GM21447 (cell line): ENCODE measurements around the gene ELMOD3.
"Not testable (repeated sequence)": the region's sequence is repeated elsewhere in the genome, so short reads cannot be mapped to it uniquely, and the experiment has no call there.

Experiments used
- ATAC-seq: cut with Tn5 transposase; IDR thresholded peaks from one replicate; pipeline ENCODE4 v1.9.1; 2021; ENCODE audit not compliant: unreplicated experiment

ELMOD3 gene

DNA sequence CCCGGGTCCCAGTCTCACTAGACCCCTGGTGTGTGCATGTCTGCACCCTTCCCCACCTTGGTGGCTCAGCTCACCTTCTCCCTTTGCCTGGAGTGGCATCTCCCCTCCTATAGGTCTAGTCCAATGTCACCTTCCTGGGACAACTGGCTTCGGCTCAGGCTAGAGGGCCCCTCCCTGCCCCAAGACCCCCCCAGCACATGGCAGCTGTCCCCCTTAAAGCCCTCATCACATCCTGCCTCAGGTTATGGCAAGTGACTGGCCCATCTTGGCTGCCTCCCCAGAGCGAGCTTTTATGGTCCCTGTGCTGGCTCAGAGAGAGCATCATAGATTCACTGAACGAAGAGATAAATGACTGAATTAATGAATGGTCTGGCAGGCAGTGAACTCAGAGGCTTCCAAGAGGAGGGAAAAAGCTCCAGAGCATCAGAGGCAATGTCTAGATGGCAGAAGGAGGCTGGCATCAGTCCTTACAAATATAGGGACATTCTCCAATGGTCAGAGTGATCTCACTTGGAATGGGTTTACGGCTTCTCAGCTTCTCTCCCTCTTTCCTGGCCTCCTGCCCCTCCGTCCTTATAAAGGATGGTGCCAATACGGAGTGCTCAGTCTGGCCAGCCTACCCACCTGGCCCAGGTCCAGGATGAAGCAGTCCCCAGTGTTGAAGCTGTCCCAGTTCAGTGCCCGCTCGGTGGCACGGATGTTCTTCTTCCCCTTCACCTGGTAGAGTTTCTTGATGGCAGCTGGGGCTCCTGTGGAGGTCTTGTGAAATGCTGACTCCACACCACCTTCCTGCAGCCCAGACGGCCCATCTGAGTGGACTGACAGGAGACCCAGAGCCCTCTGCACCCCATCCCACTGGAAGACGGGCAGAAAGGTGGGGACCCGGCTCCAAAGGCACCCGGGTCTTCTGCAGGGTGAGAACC is 46.2 kb downstream of the ELMOD3 start:
- ATAC-seq = no peak

DNA sequence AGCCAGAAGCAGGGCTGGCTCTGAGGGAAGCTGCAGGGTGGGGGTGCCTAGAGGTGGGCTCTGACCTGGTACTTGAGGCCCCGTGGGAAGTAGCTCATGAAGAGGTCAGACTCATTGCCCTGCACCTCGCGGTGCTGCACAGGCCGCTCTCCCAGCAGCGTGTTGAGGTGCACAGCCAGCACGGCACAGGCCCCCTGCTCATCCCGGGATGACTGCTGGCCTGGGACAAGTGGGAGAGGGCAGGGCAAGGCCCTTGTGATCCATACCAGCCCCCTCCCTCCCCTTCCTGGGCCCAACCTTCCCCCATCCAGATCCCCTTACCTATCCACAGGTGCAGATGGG is 46.9 kb downstream of the ELMOD3 start:
- ATAC-seq = no peak

DNA sequence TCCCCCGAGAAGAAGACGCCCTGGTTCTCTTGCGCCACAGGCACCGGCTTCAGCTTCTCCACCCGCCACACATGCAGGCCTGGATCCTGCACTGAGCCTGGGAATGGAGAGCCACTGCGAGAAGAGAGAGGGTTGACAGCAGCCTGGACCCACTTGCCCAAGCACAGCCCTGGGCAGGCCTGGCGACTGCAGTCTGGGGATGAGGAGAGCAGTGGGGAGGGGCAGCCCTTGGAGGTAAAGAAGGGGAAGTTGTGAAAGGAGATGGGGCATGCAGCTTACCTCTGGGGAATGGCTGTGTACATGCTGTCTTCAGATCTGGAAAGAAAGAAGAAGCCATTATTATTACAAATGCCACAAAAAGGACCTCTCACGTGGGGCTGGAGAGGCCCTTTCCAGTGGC is 47.3 kb downstream of the ELMOD3 start:
- no peak for ATAC-seq

DNA sequence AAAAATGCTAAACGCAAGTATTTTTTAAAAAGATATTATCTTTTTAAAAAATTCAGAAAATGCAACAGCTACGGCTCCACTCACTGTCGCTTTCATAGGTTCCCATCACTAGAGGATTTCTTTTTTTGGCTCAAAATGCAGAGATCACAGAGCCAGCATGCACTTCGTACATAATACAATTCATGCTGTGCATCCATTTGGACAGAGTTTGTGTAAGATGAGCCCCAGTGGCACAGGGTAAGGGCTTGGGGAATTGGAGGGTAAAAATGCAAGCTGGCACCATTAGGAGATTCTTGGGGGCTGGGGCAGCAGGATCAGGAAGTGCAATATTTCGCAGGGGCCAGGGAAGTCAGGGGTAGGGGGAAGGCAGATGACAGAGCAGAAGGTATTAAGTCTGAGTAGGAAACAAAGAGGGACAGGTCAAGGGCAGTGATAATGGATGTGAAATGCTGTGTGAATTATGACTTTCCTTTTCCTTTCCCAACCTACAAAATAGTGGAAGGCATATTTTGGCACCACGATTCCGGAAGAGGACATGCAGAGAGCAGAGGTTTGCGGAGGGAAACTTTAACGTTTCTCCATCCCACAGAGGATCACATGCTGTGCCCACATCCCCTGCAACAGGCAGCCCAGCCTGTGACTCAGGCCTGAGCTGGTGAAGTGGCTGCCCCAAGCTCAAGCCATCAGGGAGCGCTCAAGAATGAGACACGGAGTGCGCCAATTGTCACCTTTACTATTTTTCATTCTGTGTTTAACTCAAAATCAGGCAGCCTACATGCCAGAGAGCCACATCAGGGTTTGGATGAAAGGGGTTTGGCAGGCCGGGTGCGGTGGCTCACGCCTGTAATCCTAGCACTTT is 50.9 kb downstream of the ELMOD3 start:
- ATAC-seq = peak; percentile 41

DNA sequence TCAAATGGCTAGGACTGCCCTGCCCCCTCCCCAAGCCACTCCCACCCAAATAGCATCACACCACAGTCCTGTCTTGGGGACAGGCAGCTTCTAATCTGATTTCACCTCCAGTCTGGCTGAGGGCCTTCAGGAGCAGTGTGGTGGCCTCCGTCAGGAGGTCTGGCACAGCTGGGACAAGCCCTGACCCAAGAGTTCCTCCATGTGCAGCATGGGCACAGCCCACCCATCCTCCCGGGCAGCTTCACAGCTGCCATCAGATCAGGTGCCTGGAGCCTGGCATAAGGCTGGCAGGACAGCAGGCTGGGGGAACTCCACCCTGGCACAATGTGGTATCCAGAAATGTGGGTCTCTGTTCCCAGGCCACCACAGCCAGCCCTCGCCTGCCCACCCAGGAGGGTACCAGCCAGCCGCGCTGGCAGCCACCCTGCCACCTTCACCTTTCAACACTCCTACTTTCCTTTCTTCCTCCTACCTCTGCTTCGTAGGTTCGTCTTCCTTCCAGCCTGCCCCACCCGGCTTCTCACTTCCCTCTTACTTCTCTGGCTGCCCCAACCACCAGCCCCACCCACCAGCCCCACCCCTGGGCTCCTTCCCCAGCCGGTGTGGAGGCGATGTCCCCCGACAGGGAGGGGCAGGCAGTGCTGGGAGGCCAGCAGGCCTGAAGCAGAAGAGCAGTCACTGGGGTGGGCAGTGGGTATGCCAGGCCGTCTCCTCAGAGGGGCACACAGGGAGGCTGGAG is 55.4 kb downstream of the ELMOD3 start, which contains the start of gene CAPG:
Gene CAPG (minus strand): TSS at position 522 of the 739 bp plus-strand sequence. CDS start 8,221 bp downstream, outside the sequence.
- ATAC-seq = peak; percentile 72

DNA sequence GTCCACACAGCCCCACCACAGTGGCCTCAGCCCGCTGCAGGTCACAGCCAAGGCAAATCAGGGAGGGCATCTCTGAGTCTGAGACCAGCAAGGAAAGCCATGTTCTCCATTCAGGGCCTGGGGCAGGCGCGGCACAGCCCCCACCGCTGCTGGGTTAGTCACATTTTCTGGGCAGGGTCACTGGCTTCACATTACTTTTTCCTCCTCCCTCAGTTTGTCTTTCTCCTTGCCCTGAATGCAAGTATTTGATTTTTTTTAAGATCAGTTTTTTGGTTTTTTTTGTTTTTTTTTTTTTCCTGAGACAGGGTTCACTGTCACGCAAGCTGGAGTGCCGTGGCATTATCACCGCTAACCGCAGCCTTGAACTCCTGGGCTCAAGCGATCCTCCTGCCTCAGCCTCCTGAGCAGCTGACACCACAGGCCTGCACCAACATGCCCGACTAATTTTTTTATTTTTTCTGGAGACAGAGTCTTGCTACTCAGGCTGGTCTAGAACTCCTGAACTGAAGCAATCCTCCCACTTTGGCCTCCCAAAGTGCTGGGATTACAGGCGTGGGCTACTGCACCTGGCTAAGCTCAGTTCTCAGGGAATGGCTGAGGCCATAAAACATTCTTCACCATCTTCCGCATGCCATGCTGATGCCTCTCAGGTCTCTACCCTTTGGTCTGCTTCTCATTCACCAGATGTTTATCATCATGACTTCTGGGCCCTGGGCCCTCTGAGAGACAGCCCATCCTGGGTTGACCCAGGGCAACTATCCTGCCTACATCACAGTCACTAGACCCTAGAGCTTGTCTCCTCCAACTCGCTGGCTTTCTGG is 56.2 kb downstream of the ELMOD3 start:
- no peak for ATAC-seq

DNA sequence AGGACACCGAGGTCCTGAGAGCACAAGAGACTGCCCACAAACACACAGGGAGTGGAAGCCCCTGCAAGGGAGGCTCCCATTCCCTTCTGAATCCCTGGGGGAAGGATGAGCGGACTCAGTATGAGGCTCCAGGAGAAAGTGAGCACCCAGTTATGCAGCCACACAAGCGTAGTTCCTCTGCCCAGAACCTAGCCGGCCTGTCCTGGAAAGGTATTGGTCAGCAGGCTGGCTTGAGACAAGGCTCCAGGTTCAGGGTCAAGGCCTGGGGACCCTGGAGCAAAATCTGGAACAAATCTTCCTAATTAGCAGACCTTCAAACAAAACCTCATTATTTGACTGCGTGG is 56.8 kb downstream of the ELMOD3 start:
- ATAC-seq = no peak

DNA sequence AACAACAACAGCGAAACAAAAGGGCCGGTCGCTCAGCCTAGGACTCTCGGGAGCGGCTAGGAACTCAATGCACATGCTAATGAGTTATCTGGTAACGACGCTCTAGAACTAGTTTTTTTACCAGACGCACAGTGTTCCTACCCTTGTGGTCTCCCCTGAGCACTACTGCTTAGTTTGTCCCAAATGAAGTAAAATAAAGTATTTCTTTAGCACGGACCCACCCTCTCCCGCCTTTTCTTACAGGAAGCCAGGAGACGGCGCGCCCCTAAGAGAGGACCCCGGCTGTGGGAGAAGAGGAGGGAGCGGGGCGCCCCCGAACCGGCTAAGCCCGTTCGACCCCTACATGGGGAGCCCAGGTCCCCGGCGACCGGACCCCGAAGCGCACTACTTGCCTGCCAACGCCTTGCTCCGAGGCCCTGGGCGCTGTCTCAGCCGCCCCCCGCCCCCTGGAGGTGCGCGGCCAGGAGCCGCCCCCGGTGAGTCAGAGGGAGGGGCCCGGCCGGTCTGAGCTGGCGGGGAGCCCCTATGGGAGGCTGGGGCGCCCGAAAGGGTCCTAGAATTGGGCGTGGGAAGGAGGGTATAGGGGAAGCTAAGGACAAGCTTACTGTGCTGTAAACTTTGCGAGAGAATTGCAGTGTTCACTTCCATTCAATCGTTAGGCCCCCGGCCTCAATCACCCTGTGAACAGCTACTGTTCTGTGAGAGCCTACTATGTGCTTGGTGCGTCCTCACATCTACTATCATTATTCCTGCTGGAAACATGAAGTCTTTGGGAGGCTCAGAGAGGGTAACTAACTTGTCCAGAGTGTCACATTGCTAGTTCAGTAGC is 59.2 kb downstream of the ELMOD3 start:
- no peak for ATAC-seq

DNA sequence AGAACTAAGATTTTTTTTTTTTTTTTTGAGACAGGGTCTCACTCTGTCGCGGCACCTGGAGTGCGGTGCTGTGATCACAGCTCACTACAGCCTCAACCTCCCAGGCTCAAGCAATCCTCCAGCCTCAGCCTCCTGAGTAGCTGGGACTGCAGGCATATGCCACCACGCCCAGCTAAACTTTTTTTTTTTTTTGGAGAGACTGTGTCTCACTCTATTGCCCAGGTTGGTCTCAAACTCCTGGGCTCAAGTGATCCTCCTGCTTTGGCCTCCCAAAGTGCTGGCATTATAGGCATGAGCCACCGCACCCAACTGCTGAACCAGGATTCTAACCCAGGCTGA is 59.8 kb downstream of the ELMOD3 start:
- ATAC-seq = not testable (repeated sequence)

DNA sequence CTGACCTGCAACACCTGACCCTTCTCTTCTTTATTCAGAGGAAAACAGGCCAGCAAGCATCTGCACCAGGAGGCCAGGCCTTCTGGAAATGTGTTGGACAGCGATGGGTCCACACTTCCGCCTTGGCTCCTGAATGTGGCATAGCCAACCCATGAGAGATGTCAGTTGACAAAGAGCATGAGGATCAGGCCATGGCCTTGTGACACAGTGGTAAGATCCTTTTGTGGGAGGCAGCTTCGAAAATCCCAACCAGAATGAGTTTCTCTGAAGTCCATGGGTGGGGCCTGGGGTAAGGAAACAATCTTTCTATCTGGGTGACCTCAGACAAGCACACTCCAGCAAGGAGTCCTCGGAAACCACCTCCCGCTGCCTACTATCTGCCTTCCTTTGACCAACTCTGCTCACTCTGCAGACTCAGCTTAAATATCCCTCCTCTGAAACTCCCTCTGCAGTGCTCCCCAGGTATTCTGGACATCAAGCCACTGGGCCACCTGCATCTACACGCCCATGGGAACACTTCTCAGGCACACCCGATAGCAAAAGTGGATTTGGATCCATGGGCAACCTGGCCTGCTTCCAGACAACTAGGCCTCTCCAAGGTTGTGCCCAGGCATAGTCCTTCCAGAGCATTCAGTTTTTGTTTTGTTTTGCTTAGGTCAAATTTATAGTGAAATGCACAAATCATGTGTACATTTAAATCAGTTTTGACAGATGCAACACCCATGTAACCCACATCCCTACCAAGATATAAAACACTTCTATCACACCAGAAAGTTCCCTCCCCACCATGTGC is 60.4 kb downstream of the ELMOD3 start:
- no peak for ATAC-seq

DNA sequence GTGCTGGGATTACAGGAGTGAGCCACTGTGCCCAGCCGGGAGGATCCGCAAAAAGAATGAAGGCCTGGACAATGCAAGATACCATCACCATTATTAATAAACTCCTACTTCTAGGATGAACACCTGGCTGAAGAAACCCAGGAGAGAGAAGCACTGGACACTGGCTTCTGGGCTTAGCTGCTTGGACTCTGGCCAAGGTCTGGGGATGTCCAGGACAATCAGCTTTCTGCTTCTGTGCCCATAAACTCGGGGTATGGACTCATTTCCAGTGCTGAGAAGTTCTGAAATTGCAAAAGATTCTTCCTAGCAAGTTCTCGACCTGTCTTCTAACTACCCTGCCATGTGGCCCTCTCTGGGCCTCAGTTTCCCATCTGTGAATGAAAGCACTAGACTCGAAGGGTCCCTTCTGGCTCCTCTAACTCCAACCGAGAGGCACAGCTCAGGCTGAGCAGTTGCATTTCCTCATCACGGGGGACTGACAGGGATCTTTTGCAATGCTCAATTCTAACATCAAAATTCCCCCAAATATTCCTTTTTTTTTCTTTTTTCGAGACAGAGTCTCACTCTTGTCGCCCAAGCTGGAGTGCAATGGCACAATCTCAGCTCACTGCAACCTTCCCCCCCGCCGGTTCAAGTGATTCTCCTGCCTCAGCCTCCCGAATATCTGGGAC is 61.5 kb downstream of the ELMOD3 start:
- ATAC-seq = no peak

DNA sequence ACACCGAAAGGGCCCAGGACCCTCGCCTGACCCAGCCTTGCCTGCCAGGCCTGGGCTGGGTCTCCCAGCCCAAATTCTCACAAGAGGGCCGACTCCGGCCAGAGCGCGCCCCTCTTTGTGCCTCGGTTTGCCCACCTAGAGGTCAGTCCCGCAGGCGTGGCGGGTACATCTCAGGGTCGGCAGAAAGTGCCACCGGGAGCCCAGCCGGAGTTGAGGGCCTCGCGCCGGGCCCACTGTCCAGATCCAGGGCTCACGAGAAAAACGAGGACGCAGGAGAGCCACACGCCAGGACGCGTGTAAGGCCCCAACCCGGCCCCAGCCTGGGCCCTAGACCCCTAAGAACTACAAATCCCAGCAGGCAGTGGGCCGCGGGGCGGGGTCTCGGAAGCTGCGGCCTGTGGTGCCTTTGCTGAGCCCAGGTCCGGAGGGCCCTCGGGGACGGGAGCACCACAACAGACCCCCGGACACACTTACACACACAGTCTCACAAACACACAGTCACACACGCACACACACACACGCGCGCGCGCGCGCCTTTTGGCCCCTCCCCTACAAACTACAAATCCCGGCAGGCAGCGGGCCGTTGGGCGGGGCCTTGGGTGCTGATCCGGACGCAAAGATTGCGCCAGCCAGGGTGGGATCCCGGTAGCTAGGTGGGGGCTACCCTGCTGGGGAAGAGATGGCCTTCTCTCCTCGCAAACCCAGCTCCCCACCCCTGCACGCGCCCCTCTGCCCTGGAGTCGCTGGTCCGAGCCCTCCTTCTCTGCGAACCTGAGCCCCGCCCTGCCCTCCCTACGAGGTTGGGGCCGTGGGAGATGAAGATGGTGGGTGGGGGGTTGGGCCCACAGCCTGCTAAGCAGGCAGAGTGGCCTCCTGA is 63.8 kb downstream of the ELMOD3 start, which contains the start of gene SH2D6:
Gene SH2D6 (plus strand): TSS at position 583 of the 877 bp plus-strand sequence. CDS start 10,752 bp downstream, outside the sequence.
- peak; percentile 87 for ATAC-seq

DNA sequence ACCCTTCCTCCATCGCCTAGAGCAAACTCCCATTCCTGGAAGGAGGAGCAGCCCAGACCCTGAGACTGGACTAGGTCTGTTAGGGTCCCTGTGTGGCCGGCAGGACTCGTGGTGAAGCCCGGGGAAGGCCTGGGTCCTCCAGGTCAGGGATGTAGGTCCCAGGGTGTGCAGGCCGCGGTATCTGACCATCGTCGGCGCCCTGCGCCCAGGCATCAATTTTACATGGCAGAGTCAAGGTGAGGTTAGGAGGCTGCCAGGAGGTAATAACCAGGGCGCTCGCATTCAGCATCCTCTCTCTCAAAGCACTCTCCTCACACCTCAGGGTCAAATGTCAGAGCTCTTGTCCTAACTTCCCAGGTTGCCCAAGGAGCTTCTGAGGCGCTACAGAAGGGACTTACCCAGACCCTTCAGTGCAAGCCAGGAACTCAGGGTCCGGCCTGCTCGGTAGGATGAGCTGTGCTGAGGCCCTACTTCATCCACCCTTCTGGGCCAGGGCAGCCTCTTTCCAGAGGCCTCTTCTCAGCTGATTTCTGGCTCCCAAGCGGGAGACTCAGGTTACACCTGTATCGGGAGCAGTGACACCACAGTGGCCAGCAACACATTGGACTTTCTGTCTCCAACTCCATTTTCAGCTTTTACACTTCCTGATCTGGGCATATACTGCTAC is 64.6 kb downstream of the ELMOD3 start:
- no peak for ATAC-seq

DNA sequence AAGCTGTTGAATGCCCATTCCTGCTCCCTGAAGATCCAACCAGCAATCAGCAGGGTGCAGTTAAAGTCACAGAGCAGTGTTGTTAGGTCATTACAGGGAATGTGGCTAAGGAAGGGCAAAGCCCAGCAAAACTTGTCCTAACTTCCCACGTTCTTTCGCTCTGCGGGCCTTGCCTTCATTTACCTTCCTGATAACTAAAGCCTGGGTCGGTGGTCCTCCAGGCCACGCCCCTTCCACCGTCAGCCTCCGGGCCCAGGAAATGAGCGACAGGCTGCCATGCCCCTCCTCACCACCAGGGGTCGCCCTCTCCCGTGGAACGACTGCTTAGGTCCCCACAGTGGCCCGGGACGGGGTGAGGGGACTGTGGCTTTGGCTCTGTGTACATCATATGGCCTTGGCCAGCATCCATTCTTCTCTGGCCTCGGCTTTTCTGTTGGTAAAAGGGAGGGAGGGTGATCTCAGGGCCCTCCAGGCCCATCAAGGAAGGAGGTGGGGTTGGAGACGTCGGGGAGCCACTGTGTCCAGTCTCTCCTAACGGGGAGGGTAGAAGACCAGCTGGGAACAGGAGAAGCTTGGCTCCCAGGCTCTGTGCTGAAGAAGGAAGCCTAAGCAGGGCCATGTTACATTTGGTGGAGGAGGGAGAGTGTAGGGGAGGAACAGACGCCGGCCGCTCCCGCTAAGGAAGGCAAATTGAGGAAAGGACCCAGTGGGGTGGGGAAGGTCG is 66.1 kb downstream of the ELMOD3 start:
- peak; percentile 52 for ATAC-seq

DNA sequence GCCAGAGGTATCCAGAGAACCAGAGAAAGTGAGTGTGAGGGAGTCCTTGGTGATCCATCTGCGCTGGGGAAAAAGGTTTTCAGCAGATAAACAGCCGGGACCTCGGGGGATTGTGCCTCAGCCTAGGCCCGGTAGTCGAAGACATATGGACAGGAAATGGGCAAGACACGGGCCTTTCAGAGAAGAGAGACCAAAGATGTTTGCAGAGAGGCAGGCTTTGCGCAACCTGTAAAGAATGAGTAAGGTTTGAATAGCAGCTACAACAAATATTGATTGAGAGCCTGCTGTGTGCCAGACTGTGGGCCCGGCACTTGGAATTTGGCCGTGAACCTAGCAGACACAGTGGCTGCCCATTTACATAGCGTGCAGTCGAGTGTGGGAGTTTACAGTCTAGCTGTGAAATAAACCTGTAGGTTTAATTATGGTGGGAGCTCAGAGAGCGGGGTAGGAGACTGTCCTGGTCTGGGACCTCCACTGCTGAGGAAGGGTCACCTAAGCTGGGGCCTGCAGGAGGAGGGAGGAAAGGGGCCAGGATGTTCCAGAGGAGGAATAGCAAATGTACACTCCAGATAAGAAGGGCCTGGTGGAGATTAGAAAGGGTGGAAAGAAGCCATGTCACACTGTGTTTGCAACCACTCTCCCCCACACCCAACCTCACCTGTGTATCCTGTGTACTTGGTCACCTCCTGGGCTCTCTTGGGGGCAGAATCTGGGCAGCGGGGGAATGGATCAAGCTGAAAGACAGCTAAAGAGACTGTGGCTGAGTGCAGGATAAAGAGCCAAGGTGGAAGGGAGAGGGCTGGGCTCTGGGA is 66.9 kb downstream of the ELMOD3 start:
- no peak for ATAC-seq
